Activated CD4-positive, alpha-beta memory T cell treated with anti-CD3 and anti-CD28 coated beads for 36 hours (primary cell): Measurements from ENCODE around the gene NPIPB12. TPM values are rescaled to one million over a fixed set of nuclear protein-coding genes. Genes with fewer than 3 reads are reported as not detected.
"Not testable (repeated sequence)": the region's sequence is repeated elsewhere in the genome, so short reads cannot be mapped to it uniquely, and the experiment has no call there.

ENCODE experiments used
- CTCF ChIA-PET: fragments of 350-600 bp; sonication (Branson Sonifier 250); formaldehyde crosslinking; loops from one replicate; lab custom pipeline; 2021; ENCODE audit warnings: antibody characterized with exemption, inconsistent platforms; lab: Charles Lee
- POLR2A ChIA-PET: fragments of 350-600 bp; sonication (Branson Sonifier 250); formaldehyde crosslinking; loops from one replicate; lab custom pipeline; 2021; ENCODE audit warnings: antibody characterized with exemption; lab: Charles Lee
- DNase-seq: peaks from one replicate; pipeline ENCODE4 v3.0.0-alpha.2; 2020
- H3K27ac Mint-ChIP-seq: one replicate; pipeline ENCODE4 v1.8.0; 2021; ENCODE audit warnings: mixed read lengths
- H3K27me3 Mint-ChIP-seq: one replicate; pipeline ENCODE4 v1.8.0; 2021; ENCODE audit warnings: mixed read lengths
- H3K36me3 Mint-ChIP-seq: one replicate; pipeline ENCODE4 v1.8.0; 2021; ENCODE audit warnings: mixed read lengths
- H3K4me1 Mint-ChIP-seq: one replicate; pipeline ENCODE4 v1.8.0; 2021; ENCODE audit warnings: low read depth, mixed read lengths
- H3K4me3 Mint-ChIP-seq: one replicate; pipeline ENCODE4 v1.8.0; 2021; ENCODE audit warnings: mild to moderate bottlenecking, mixed read lengths
- H3K9me3 Mint-ChIP-seq: one replicate; pipeline ENCODE4 v1.8.0; 2021; ENCODE audit warnings: mixed read lengths
- intact Hi-C: fragments of 100-400 bp; cut with micrococcal nuclease; formaldehyde crosslinking; loops from one replicate; pipeline ENCODE4 v1.15.1; 2023
- total RNA-seq, 2 experiments: library from RNA; stranded (reverse); gene quantifications; one replicate each; pipeline ENCODE4 v1.2.3, GENCODE V29; 2021

The NPIPB12 gene
- total RNA-seq, 2 experiments from 2014 or later: 38.3 to 45.1 TPM

DNA sequence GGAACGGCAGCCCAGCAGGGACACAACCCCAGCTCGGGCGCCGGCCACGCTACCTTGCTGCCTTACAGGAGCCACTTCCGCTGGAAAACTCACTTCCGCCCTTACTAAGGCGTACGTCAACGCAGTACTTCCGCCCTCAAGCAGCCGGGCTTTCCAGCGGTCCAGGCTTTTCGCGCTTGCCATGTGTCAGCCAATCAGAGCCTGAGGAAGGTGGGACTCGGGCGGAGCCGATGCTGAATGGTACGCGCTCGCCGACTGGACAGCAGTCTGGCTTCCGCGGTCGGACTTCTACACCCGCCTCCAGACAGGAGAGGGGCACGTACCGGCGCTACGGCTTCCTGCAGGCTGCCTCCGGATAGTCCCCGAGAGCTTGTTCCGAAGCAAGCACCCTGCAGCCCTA is 51.9 kb downstream of the NPIPB12 start, which contains the start of the genes BOLA2 and SLX1B:
Gene BOLA2 (minus strand): TSS at position 83 of the 400 bp plus-strand sequence. CDS start 98 bp downstream, outside the sequence.
Gene SLX1B (plus strand): TSS at position 265 of the 400 bp plus-strand sequence.
- H3K36me3 Mint-ChIP-seq, H3K9me3 Mint-ChIP-seq, H3K4me1 Mint-ChIP-seq, H3K4me3 Mint-ChIP-seq, H3K27ac Mint-ChIP-seq, DNase-seq, POLR2A ChIA-PET, CTCF ChIA-PET, H3K27me3 Mint-ChIP-seq, intact Hi-C loops: not testable (repeated sequence)

DNA sequence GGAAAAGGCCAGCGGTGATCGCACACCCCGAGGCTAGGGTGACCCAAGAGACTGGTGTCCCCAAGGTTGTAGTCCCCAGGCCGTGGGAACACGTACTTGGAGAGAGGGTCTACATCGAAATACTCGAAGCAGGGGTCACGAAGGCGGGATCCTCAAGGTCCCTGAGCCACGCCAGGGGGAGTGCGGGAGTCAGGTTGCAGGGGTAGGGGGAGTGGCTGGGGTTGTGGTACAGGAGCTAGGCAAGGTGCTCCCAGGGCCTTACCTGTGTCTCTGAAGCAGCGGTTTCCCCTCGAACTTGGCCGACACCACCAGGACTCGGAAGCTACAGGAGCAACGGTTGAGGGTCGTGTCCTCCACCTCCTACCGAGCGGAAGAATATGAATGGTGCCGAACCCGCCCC is 52.5 kb downstream of the NPIPB12 start:
- CTCF ChIA-PET, H3K27ac Mint-ChIP-seq, H3K36me3 Mint-ChIP-seq, H3K9me3 Mint-ChIP-seq, H3K4me1 Mint-ChIP-seq, DNase-seq, intact Hi-C loops, H3K27me3 Mint-ChIP-seq, POLR2A ChIA-PET, H3K4me3 Mint-ChIP-seq: not testable (repeated sequence)

Other genes with a start within 250 kb of the NPIPB12 start
- gene NPIPB11, start 99.7 kb downstream of the NPIPB12 start, total RNA-seq: 1 to 10 TPM; 1.1 to 1.6 TPM
- 1 to 10 TPM; 7.7 to 9.8 TPM for gene BOLA2, start 52.1 kb downstream of the NPIPB12 start, total RNA-seq
- 10 to 100 TPM; 56.5 to 63.2 TPM for gene SLX1B, start 51.9 kb downstream of the NPIPB12 start, total RNA-seq
- 1 to 10 TPM; 1.4 to 2.4 TPM for gene SULT1A4, start 46.5 kb downstream of the NPIPB12 start, total RNA-seq
- gene SPN, start 156.8 kb upstream of the NPIPB12 start, total RNA-seq: 100 to 1,000 TPM; 109 to 114 TPM
- gene QPRT, start 172.8 kb upstream of the NPIPB12 start, total RNA-seq: 1 to 10 TPM; 8.7 to 9.7 TPM
- gene C16orf54, start 239.6 kb upstream of the NPIPB12 start, total RNA-seq: 10 to 100 TPM; 25.2 to 26.2 TPM